Measurements from ENCODE around the gene FZD4. TPM values are rescaled to one million over a fixed set of nuclear protein-coding genes. Genes with fewer than 3 reads are reported as not detected.

Gene FZD4
- total RNA-seq, 1 donor: 12.7 TPM

- Histone ChIP-seq H3K79me2 (ENCODE audit: insufficient read depth, low read length) (no peaks in the 10 kb centered on the region), H3K4me3 (ENCODE audit: insufficient read depth, low read length) (no peak overlapping the region), H3K36me3 (ENCODE audit: insufficient read depth, low read length) (no peaks in the 10 kb centered on the region), H3K27me3 (ENCODE audit: insufficient read depth, low read length) (peaks cover 2% of the 10 kb centered on the region), H3K27ac (ENCODE audit: low read depth, low read length) (no peak overlapping the region), H3K4me1 (ENCODE audit: insufficient read depth, low read length) (no peaks in the 10 kb centered on the region), H4K20me1 (ENCODE audit: insufficient read depth, low read length) (no peaks in the 10 kb centered on the region), H3K9me3 (ENCODE audit: low read depth, low read length) (no peaks in the 10 kb centered on the region), H3K4me2 (ENCODE audit: insufficient read depth, low read length) (no peak overlapping the region), H2AFZ (ENCODE audit: low read length) (no peak overlapping the region)
- no peak for TF ChIP-seq CTCF (IDR thresholded peaks at IDR 0.05; ENCODE audit: extremely low read depth, low read depth, low read length)
- no peak for DNase-seq (ENCODE audit: insufficient read length, low spot score, missing footprints)
Observed at GRCh38 chr11:86980086-86980796, 25.0 kb upstream of the FZD4 start.

GRCh38 chr11:86978756-86979608, 23.8 kb upstream of the FZD4 start:
- TF ChIP-seq CTCF (IDR thresholded peaks at IDR 0.05; ENCODE audit: extremely low read depth, low read depth, low read length): peak; percentile 76
- no peak overlapping the region for H2AFZ ChIP-seq (ENCODE audit: low read length)
- H3K27ac ChIP-seq (ENCODE audit: low read depth, low read length): no peak overlapping the region
- peak; percentile 62 for DNase-seq (ENCODE audit: insufficient read length, low spot score, missing footprints)
- H3K4me1 ChIP-seq (ENCODE audit: insufficient read depth, low read length): no peaks in the 10 kb centered on the region
- no peaks in the 10 kb centered on the region for H3K36me3 ChIP-seq (ENCODE audit: insufficient read depth, low read length)
- no peaks in the 10 kb centered on the region for H3K79me2 ChIP-seq (ENCODE audit: insufficient read depth, low read length)
- H3K4me2 ChIP-seq (ENCODE audit: insufficient read depth, low read length): no peak overlapping the region
- H3K27me3 ChIP-seq (ENCODE audit: insufficient read depth, low read length): peaks cover 2% of the 10 kb centered on the region
- H3K9me3 ChIP-seq (ENCODE audit: low read depth, low read length): no peaks in the 10 kb centered on the region
- no peak overlapping the region for H3K4me3 ChIP-seq (ENCODE audit: insufficient read depth, low read length)
- H4K20me1 ChIP-seq (ENCODE audit: insufficient read depth, low read length): no peaks in the 10 kb centered on the region

- H3K4me3 ChIP-seq (ENCODE audit: insufficient read depth, low read length): no peak overlapping the region
- peaks cover 2% of the 10 kb centered on the region for H3K27me3 ChIP-seq (ENCODE audit: insufficient read depth, low read length)
- H3K36me3 ChIP-seq (ENCODE audit: insufficient read depth, low read length): no peaks in the 10 kb centered on the region
- no peak overlapping the region for H2AFZ ChIP-seq (ENCODE audit: low read length)
- no peaks in the 10 kb centered on the region for H4K20me1 ChIP-seq (ENCODE audit: insufficient read depth, low read length)
- TF ChIP-seq CTCF (IDR thresholded peaks at IDR 0.05; ENCODE audit: extremely low read depth, low read depth, low read length): no peak
- no peaks in the 10 kb centered on the region for H3K9me3 ChIP-seq (ENCODE audit: low read depth, low read length)
- H3K27ac ChIP-seq (ENCODE audit: low read depth, low read length): no peak overlapping the region
- no peaks in the 10 kb centered on the region for H3K79me2 ChIP-seq (ENCODE audit: insufficient read depth, low read length)
- H3K4me1 ChIP-seq (ENCODE audit: insufficient read depth, low read length): no peaks in the 10 kb centered on the region
- DNase-seq (ENCODE audit: insufficient read length, low spot score, missing footprints): no peak
- H3K4me2 ChIP-seq (ENCODE audit: insufficient read depth, low read length): no peak overlapping the region
Observed at GRCh38 chr11:86978247-86978646, 23.1 kb upstream of the FZD4 start.

- H3K9me3 ChIP-seq (ENCODE audit: low read depth, low read length): no peaks in the 10 kb centered on the region
- no peak overlapping the region for H3K4me3 ChIP-seq (ENCODE audit: insufficient read depth, low read length)
- no peak for TF ChIP-seq CTCF (IDR thresholded peaks at IDR 0.05; ENCODE audit: extremely low read depth, low read depth, low read length)
- DNase-seq (ENCODE audit: insufficient read length, low spot score, missing footprints): peak; percentile 22
- H3K27me3 ChIP-seq (ENCODE audit: insufficient read depth, low read length): peaks cover 2% of the 10 kb centered on the region
- no peaks in the 10 kb centered on the region for H3K4me1 ChIP-seq (ENCODE audit: insufficient read depth, low read length)
- no peaks in the 10 kb centered on the region for H4K20me1 ChIP-seq (ENCODE audit: insufficient read depth, low read length)
- H3K27ac ChIP-seq (ENCODE audit: low read depth, low read length): no peak overlapping the region
- no peaks in the 10 kb centered on the region for H3K36me3 ChIP-seq (ENCODE audit: insufficient read depth, low read length)
- H2AFZ ChIP-seq (ENCODE audit: low read length): no peak overlapping the region
- no peak overlapping the region for H3K4me2 ChIP-seq (ENCODE audit: insufficient read depth, low read length)
- H3K79me2 ChIP-seq (ENCODE audit: insufficient read depth, low read length): no peaks in the 10 kb centered on the region
Observed at GRCh38 chr11:86977441-86978050, 22.4 kb upstream of the FZD4 start.

All from osteoblast (primary cell).